Measurements from ENCODE around the gene THRB. TPM values are rescaled to one million over a fixed set of nuclear protein-coding genes. Genes with fewer than 3 reads are reported as not detected.

THRB gene
- total and polyA plus RNA-seq, 9 of the 15 experiments (the other 6 are each of a cell fraction or from before 2014, with no cell fraction given), result 1.7 to 14.9 (median 6.9) TPM

DNA sequence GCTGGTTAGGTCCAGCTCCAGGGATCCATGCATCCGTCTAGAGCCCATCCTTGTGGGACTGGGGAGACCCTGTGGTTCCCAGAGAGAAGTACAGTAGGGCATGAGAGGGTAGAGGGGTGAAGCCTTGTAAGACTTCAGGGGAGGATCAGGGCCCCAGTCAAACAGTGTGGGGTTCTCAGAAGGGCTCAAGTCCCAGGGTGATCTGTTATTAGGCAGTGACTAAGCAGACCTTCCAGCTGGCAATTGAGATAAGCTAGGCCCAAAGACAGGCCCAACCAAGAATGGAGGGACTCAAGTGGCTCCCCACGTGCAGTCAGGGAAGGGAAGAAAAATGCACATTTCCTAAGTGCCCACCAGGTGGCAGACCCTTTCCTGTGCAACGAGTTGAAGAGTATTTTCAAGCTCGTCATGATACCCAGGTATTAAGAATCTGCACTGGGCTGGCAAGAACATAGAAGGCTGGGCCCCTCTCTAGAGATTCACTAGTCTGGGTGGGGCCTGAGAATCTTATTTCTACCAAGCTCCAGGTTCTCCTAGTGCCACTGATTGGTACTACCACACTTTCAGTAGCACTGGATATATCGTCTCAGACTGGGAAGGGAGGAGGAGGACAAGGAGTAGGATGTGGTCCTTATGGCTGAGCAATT is 308.8 kb downstream of the THRB start (continued):
- TF ChIP-seq ZNF764 (CRISPR knock-in tag; IDR thresholded peaks at IDR 0.05; ENCODE audit: low read depth), result no peak
- TF ChIP-seq SP2 (IDR thresholded peaks at IDR 0.05; ENCODE audit: extremely low read depth, low read depth, low read length, poor library complexity, severe bottlenecking), result no peak
- TF ChIP-seq ZNF280A (IDR thresholded peaks at IDR 0.05; ENCODE audit: low read depth, partially characterized antibody), result no peak
- peak; percentile 61 to 65; a peak in 2 of 4 replicates for TF ChIP-seq TEAD1 (CRISPR knock-in tag; IDR thresholded peaks at IDR 0.05)
- TF ChIP-seq, protein P1, sequence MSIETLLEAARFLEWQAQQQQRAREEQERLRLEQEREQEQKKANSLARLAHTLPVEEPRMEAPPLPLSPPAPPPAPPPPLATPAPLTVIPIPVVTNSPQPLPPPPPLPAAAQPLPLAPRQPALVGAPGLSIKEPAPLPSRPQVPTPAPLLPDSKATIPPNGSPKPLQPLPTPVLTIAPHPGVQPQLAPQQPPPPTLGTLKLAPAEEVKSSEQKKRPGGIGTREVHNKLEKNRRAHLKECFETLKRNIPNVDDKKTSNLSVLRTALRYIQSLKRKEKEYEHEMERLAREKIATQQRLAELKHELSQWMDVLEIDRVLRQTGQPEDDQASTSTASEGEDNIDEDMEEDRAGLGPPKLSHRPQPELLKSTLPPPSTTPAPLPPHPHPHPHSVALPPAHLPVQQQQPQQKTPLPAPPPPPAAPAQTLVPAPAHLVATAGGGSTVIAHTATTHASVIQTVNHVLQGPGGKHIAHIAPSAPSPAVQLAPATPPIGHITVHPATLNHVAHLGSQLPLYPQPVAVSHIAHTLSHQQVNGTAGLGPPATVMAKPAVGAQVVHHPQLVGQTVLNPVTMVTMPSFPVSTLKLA (conservative IDR thresholded peaks at IDR 0.05), result peak; percentile 90 to 93
- TF ChIP-seq ZBTB34 (CRISPR knock-in tag; IDR thresholded peaks at IDR 0.05), result no peak
- TF ChIP-seq, protein P2, sequence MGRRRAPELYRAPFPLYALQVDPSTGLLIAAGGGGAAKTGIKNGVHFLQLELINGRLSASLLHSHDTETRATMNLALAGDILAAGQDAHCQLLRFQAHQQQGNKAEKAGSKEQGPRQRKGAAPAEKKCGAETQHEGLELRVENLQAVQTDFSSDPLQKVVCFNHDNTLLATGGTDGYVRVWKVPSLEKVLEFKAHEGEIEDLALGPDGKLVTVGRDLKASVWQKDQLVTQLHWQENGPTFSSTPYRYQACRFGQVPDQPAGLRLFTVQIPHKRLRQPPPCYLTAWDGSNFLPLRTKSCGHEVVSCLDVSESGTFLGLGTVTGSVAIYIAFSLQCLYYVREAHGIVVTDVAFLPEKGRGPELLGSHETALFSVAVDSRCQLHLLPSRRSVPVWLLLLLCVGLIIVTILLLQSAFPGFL (CRISPR knock-in tag; IDR thresholded peaks at IDR 0.05), result no peak
- no peak for TF ChIP-seq ZNF324 (CRISPR knock-in tag; IDR thresholded peaks at IDR 0.05)
- no peak for TF ChIP-seq E2F3 (CRISPR knock-in tag; IDR thresholded peaks at IDR 0.05)
- TF ChIP-seq NEUROD1 (IDR thresholded peaks at IDR 0.05; ENCODE audit: borderline replicate concordance, low read depth, low read length, partially characterized antibody), result peak; percentile 46

Measured in K562 (cell line).